NOMO-1 (cell line): ENCODE results near the gene TRIM49D1.
"Not testable (repeated sequence)": the region's sequence is repeated elsewhere in the genome, so short reads cannot be mapped to it uniquely, and the experiment has no call there.

Source experiments
- DNase-seq, 2 experiments: peaks; one replicate each; lab custom pipeline; 2025; ENCODE audit not compliant: unreplicated experiment in 2 of 2; lab: John Stamatoyannopoulos, UW

Gene TRIM49D1, protein sequence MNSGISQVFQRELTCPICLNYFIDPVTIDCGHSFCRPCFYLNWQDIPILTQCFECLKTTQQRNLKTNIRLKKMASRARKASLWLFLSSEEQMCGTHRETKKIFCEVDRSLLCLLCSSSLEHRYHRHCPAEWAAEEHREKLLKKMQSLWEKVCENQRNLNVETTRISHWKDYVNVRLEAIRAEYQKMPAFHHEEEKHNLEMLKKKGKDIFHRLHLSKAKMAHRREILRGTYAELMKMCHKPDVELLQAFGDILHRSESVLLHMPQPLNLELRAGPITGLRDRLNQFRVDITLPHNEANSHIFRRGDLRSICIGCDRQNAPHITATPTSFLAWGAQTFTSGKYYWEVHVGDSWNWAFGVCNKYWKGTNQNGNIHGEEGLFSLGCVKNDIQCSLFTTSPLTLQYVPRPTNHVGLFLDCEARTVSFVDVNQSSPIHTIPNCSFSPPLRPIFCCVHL

DNA sequence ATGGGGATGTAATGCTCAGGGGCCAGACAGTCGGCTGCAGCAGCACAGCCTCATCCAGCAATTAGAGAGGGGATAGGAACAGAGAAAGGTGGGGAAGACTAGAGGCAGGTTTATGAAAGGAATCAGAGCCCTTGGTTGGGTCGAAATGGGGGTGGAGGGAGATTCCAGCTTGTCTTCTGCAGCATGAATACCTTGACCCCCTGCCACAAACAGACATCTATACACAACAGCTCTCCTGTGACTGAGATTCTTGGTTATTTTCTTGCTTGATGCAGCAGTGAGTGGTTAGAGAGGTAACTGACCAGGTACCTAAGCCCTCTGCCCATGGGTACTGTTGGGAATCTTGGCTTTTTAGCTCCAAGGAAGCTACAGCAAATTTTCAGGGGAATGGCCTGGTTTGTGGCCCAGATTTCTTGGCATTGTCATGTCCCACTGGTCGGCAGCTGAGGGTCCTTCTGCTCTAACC lies at the start of gene TRIM49D1:
Gene TRIM49D1, minus strand, starts transcription at position 51 of the 466 bp plus-strand sequence. CDS start 4,535 bp downstream, outside the sequence.
- DNase-seq = no peak

DNA sequence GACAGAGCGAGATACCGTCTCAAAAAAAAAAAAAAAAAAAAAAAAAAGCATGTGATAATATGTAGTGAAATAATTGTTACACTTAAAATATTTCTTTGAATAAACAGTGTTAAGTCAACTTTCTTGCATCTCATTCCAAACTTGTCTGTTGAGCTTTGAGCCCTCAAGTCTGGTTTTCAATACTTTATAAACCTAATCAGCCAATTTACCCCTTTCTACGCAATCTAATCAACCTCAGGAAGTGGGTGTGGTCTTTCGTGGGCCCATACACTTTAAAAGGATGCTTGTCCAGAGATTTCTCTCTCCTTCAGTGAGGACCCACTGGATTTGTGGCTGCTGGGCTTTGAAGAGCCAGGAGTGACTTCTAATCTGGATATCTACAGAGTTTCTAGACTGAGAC lies 43.7 kb upstream of the TRIM49D1 start, which contains the start of gene TRIM64:
Gene TRIM64, plus strand, starts transcription at position 301 of the 400 bp plus-strand sequence. CDS start 2,467 bp downstream, outside the sequence.
- DNase-seq = not testable (repeated sequence)

DNA sequence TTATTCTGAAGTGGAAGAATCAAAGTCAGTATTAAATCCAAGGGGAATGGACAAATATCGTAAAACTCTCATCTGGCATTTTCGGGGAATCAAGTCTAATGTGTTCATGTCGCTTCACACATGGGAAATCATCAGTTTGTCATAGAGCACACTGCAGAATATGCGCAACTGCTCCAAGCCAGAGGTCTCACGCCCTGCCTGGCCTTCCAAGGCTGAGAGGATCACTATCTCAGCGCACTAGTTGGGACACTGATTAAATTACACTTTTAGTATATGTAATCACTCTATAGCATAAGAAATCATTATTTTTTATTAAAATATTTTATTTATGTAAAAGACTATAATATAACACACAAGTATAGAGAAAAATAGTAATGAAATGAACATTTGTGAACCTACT lies 38.8 kb upstream of the TRIM49D1 start:
- DNase-seq = not testable (repeated sequence)

DNA sequence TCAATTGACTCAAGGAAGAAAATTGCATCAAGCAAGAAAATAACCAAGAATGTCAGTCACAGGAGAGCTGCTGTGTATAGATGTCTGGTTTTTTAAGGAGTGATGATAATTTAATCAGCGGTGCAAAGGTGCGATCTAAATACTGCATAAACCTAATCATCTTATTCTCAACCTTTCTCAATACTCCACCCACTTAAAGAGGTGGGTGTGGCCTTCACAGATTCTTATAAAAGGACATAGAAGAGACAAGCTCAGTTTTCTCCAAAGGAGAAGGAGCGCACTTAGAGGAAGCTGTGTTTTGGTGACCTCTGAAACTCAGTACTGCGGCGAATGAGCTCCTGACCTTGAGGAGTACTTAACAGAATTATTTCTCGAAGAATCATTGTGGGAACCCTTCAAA lies 1.7 kb upstream of the TRIM49D1 start, which contains the start of gene TRIM49D2:
Gene TRIM49D2, plus strand, starts transcription at position 301 of the 400 bp plus-strand sequence. CDS start 2,698 bp downstream, outside the sequence.
- DNase-seq = not testable (repeated sequence)

DNA sequence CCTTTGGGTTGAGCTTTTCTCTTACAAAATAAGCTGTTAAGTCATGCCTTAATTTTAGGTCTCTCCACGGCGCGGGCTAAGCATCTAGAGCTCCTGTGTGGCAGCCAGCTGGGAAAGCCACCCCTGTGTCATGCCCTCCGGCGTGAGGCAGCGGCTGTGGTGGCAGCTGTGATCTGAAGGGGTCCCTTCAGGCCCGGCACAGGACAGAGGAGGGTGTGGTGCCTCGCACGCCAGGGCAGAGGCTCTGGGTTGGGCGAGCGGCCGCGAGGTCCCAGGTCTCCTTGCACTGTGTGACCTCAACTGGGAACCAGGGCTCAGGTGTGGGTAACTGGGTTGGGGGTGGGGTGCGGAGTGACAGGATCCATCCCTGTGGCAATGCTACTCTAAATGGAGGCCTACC lies 21.2 kb downstream of the TRIM49D1 start:
- not testable (repeated sequence) for DNase-seq

DNA sequence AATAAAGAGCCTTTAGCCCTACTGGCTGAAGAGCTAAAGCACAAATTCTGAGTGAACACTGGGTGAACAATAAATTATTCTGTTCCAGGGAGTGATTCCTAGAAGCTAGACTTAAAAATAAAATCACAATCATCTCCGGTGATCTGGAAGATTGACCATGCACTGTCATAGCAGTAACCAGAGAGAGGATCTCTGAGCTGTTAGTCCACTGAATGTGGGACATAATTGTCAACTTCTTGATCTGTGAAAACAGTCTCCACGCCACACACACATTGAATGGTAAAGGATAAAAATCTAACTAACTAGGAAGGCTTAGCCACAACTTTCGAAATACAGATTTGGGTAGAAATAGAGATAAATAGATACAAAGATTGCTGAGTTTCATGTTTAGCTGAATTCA lies 28.8 kb downstream of the TRIM49D1 start:
- DNase-seq = not testable (repeated sequence)

DNA sequence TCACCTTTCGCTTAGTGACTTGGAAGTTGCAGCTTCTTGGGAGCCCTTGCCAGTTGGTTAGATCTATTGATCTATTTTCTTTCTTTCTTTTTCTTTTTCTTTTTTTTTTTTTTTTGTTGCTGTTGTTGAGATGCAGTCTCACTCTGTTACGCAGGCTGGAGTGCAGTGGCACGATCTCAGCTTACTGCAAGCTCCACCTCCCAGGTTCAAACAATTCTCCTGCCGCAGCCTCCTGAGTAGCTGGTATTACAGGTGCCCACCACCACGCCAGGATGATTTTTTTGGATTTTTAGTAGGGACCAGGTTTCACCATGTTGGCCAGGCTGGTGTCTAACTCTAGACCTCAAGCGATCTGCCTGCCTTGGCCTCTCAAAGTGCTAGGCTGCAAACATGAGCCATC lies 44.5 kb downstream of the TRIM49D1 start:
- not testable (repeated sequence) for DNase-seq

DNA sequence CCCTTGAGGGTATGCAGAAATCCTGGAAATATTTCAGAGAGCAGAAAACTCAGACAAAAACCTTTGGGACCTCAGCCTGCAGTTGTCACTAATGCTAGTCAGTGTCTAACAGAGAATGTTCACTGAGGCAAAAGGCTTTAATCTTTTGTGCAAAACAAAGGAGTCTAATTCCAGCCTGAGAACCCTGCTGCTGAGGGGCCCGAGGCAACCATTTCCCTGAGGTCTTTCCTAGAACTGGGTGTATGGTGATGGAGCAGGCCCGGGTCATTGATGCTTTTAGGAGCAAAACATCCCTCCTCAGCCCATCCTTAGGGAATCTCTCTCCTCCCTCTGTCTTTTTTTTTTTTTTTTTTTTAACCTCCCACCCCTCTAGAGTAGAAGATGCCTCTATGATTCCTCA lies 49.5 kb downstream of the TRIM49D1 start:
- not testable (repeated sequence) for DNase-seq

DNA sequence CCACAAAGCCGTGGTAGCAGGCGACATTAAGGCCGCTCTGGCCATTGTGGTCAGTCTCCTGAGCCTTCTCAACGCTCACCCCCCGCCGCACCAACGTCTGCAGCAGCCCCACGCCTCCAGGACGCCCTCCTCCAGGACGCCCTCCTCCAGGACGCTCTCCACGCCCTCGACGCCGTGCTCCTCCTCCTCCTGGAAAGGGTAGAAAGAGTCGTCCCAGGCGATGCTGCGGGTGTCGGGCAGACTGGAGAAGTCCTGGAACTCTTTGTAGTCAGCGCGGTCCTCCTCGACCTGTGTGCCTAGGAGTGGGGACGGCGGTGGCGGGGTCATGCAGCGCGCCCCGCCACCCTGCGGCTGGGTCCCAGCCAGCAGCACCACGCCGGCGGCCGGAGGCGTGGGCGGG lies 56.8 kb downstream of the TRIM49D1 start:
- DNase-seq = not testable (repeated sequence)

DNA sequence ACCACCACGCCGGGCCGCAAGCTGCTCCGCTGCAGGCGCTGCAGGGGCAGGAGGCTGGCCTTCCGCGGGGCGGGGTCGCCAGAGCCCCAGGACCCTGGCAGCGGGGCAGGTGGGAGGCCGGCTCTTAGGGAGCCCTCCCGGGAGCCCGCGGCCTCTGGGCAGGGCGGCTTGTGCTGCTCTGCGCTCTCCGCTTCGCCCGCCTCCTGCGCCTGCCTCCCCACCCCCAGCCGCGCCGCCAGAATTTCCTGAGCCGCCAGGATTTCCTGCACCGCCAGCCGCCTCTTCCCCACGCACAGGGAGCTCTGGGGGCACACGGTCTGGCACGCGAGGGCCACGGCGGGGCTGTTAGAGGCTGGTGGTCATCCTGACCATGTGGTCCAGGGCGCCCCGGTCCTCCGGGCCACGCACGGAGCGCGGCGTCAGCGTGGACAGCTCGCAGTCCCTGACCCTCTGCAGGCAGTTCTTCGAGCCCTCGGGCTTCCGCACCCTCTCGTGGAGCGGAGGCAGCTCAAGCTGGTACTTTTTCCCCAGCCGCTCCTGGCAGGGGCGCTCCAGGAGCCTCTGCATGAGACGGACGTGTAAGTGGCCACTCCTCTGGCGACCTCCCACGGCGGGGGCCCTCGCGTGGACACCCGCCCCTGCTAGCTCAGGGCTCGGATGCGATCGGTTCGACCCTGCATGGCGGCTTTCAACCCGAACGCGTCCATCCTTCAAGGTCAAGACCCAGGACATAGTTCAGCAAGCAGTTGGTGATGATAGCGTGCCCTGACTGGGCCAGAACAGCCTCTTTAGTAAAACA lies 57.9 kb downstream of the TRIM49D1 start:
- not testable (repeated sequence) for DNase-seq
